PFSK-1 (cell line): ENCODE data around the gene GPS2.

ENCODE experiments used
- FOXP2 ChIP-seq: optimal IDR thresholded peaks from 2 replicates; pipeline ENCODE3; 2011; ENCODE audit warnings: borderline replicate concordance, control low read depth, inconsistent platforms; ENCODE audit not compliant: insufficient read depth; ENCODE audit errors: extremely low read length, extremely low read depth
- POLR2AphosphoS5 ChIP-seq: IDR thresholded peaks from 2 replicates; pipeline ENCODE4 v1.6.1; 2012; ENCODE audit warnings: low read depth, mild to moderate bottlenecking, control low read depth, low read length, moderate library complexity
- REST ChIP-seq, 2 experiments: IDR thresholded peaks; 2 replicates each; pipeline versions ENCODE4 v1.6.1 to v1.8.0; 2011 to 2012; ENCODE audit warnings: low read depth in 2 of 2, low read length in 2 of 2, control low read depth in 1 of 2, inconsistent platforms in 1 of 2, mild to moderate bottlenecking in 1 of 2, moderate library complexity in 1 of 2; ENCODE audit not compliant: insufficient read depth in 1 of 2
- SIN3A ChIP-seq: IDR thresholded peaks from 2 replicates; pipeline ENCODE4 v1.6.1; 2012; ENCODE audit warnings: mild to moderate bottlenecking, low read length, moderate library complexity, borderline replicate concordance; ENCODE audit not compliant: insufficient read depth
- TAF1 ChIP-seq: IDR thresholded peaks from 2 replicates; pipeline ENCODE4 v1.6.1; 2012; ENCODE audit warnings: low read length, control low read depth, borderline replicate concordance; ENCODE audit not compliant: insufficient read depth

Gene GPS2

GRCh38 chr17:7307686-7308624 is 7.2 kb downstream of the GPS2 start:
- TF ChIP-seq REST (IDR thresholded peaks at IDR 0.05; ENCODE audit: insufficient read depth in 1 of 2, low read depth in 2 of 2, low read length in 2 of 2) (no peak), FOXP2 (no peak), TAF1 (no peak; the same call in 1 of the 2 replicates), SIN3A (no peak), POLR2AphosphoS5 (no peak)

GRCh38 chr17:7306911-7307685 is 8.1 kb downstream of the GPS2 start, which contains the start of gene EIF5A:
EIF5A (plus strand) TSS chr17:7307628; CDS start chr17:7309636, 2,008 bp downstream.
- TF ChIP-seq REST (IDR thresholded peaks at IDR 0.05; ENCODE audit: insufficient read depth in 1 of 2, low read depth in 2 of 2, low read length in 2 of 2) (peak in 1 of 2 experiments; percentile 5; a peak in 2 of 4 replicates), POLR2AphosphoS5 (peak; percentile 79; the same call in 1 of the 2 replicates), TAF1 (peak; percentile 76), SIN3A (no peak), FOXP2 (no peak)

- TF ChIP-seq FOXP2 = no peak
- TF ChIP-seq REST (IDR thresholded peaks at IDR 0.05; ENCODE audit: insufficient read depth in 1 of 2, low read depth in 2 of 2, low read length in 2 of 2) = no peak
- no peak for TF ChIP-seq POLR2AphosphoS5
- no peak for TF ChIP-seq TAF1
- TF ChIP-seq SIN3A = no peak
These were observed 11.0 kb downstream of the GPS2 start for GRCh38 chr17:7304179-7304578.

GRCh38 chr17:7296189-7296861 is 18.8 kb downstream of the GPS2 start:
- TF ChIP-seq REST (IDR thresholded peaks at IDR 0.05; ENCODE audit: insufficient read depth in 1 of 2, low read depth in 2 of 2, low read length in 2 of 2) (no peak), POLR2AphosphoS5 (no peak), SIN3A (0 out of 2 replicates have a peak, but pooled peaks have one; percentile 48), TAF1 (no peak), FOXP2 (peak; percentile 85)
